Tibial nerve (tissue), 4 donors: ENCODE measurements around the gene CFAP45.

Experiments
- EP300 ChIP-seq, 2 donors: sonication (generic); formaldehyde crosslinking; IDR thresholded peaks; one replicate each; pipeline ENCODE4 v1.6.1; 2017; ENCODE audit warnings: antibody characterized with exemption in 2 of 2, mild to moderate bottlenecking in 1 of 2
- POLR2A ChIP-seq, 2 donors: fragments of 450-650 bp; IDR thresholded peaks; one replicate each; pipeline ENCODE4 v1.6.1; 2017; ENCODE audit warnings: antibody characterized with exemption in 2 of 2, mild to moderate bottlenecking in 2 of 2, moderate library complexity in 2 of 2
- TF ChIP-seq, protein P1 (sequence below), 5 experiments: fragments of 200-600 bp in 3 of 5; fragments of 450-650 bp in 2 of 5; sonication (generic) in 3 of 5; IDR thresholded peaks; one replicate each; pipeline ENCODE4 v1.5.1; 2016 to 2019; ENCODE audit warnings: antibody characterized with exemption in 5 of 5, mild to moderate bottlenecking in 3 of 5, moderate library complexity in 2 of 5

DNA sequence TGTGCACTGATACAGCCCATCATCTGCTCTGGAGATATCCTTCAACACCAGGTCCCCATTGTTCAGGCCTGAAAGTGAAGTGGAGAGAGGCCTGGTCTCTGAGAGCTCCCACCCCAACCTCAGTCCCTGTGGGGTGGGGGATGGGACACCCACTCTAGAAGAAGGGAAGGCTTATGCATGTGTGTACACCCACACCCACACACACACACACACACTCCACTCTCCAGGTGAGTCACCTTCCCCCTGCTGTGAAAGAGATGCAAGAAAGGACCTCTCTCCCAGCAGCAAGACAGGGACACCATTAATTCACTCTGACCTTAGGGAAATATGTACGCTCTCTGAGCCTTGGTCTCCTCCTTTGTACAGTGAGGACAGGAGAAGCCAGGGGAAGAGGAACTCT is 43.4 kb downstream of the CFAP45 start:
- TF ChIP-seq, protein P1, sequence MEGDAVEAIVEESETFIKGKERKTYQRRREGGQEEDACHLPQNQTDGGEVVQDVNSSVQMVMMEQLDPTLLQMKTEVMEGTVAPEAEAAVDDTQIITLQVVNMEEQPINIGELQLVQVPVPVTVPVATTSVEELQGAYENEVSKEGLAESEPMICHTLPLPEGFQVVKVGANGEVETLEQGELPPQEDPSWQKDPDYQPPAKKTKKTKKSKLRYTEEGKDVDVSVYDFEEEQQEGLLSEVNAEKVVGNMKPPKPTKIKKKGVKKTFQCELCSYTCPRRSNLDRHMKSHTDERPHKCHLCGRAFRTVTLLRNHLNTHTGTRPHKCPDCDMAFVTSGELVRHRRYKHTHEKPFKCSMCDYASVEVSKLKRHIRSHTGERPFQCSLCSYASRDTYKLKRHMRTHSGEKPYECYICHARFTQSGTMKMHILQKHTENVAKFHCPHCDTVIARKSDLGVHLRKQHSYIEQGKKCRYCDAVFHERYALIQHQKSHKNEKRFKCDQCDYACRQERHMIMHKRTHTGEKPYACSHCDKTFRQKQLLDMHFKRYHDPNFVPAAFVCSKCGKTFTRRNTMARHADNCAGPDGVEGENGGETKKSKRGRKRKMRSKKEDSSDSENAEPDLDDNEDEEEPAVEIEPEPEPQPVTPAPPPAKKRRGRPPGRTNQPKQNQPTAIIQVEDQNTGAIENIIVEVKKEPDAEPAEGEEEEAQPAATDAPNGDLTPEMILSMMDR (IDR thresholded peaks at IDR 0.05), result no peak
- TF ChIP-seq POLR2A (IDR thresholded peaks at IDR 0.05) (no peak), EP300 (IDR thresholded peaks at IDR 0.05) (no peak)
